Inferior parietal cortex (tissue), 1 donor: ENCODE measurements around the gene NF2.
A peak's percentile ranks its signal among the peaks of the same experiment; 100 is the strongest.

Experiments
- DNase-seq: peaks from one replicate; pipeline ENCODE4 v3.0.0-alpha.2; 2016; ENCODE audit errors: extremely low spot score

Gene NF2

GRCh38 chr22:29665486-29665885, 62.1 kb downstream of the NF2 start:
- no peak for DNase-seq

GRCh38 chr22:29668673-29669072, 65.2 kb downstream of the NF2 start:
- DNase-seq: no peak

- no peak for DNase-seq
Observed at GRCh38 chr22:29670626-29671025, 67.2 kb downstream of the NF2 start.

GRCh38 chr22:29673361-29674066, 70.1 kb downstream of the NF2 start:
- no peak for DNase-seq

GRCh38 chr22:29674121-29674520, 70.7 kb downstream of the NF2 start:
- DNase-seq: no peak

- no peak for DNase-seq
Observed at GRCh38 chr22:29679316-29679715, 75.9 kb downstream of the NF2 start.

- no peak for DNase-seq
Observed at GRCh38 chr22:29683536-29683935, 80.1 kb downstream of the NF2 start.

GRCh38 chr22:29684244-29684643, 80.8 kb downstream of the NF2 start:
- no peak for DNase-seq

- DNase-seq: no peak
Observed at GRCh38 chr22:29689206-29689879, 85.9 kb downstream of the NF2 start.

GRCh38 chr22:29689880-29690213, 86.4 kb downstream of the NF2 start:
- peak; percentile 83 for DNase-seq

GRCh38 chr22:29690476-29690875, 87.0 kb downstream of the NF2 start:
- no peak for DNase-seq

GRCh38 chr22:29691636-29692326, 88.3 kb downstream of the NF2 start:
- DNase-seq: no peak

GRCh38 chr22:29692327-29692640, 88.9 kb downstream of the NF2 start:
- DNase-seq: no peak

- no peak for DNase-seq
Observed at GRCh38 chr22:29693161-29693560, 89.7 kb downstream of the NF2 start.

- DNase-seq: no peak
Observed at GRCh38 chr22:29693671-29694070, 90.2 kb downstream of the NF2 start.

- DNase-seq: no peak
Observed at GRCh38 chr22:29695129-29695926, 91.9 kb downstream of the NF2 start.

- DNase-seq: no peak
Observed at GRCh38 chr22:29697853-29698598, 94.6 kb downstream of the NF2 start.

GRCh38 chr22:29700206-29700899, 96.9 kb downstream of the NF2 start:
- DNase-seq: no peak

- no peak for DNase-seq
Observed at GRCh38 chr22:29700900-29701154, 97.4 kb downstream of the NF2 start.

GRCh38 chr22:29701155-29701999, 97.9 kb downstream of the NF2 start:
- no peak for DNase-seq
